ENCODE data around the gene C10orf143.
A peak's percentile ranks its signal among the peaks of the same experiment; 100 is the strongest.
"Not testable (repeated sequence)": the region's sequence is repeated elsewhere in the genome, so short reads cannot be mapped to it uniquely, and the experiment has no call there.

The C10orf143 gene

DNA sequence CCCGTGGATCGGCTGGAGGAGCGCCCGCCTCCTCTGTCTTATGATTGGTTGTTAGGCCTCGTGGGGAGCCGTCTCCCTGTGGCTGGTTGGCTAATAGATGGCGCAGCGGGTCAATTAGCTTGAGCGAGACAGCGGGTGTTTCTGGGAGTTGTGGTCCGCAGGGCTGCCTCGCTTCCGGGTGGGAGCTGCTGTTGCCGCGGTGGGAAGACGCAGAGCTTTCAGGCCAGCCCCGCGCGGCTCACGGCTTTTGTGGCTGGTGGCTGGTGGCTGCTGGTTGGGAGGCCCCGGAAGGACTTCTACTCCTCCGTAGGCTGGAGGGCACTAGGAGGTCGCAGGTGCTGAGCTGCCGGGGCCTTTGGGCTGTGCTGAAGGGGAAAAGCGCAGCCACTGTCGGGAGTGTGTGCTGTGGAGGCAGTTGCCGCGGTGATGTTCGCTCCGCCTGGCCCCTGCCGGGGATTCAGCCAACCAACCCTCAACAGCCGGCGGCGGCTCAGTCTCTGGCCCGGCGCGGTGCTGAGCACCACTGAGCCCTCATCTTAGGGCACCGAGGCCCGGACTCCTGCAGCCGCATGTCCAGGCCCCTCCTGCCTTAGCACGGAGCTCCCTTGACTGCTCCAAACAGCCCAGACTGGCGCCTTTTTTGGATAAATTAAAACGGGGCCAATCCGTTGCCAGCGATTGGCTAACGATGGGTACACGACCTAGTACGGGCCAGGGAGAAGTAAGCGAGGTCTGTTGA lies 652 bp upstream of the C10orf143 start:
- peak; percentile 92 to 94 for DNase-seq

DNA sequence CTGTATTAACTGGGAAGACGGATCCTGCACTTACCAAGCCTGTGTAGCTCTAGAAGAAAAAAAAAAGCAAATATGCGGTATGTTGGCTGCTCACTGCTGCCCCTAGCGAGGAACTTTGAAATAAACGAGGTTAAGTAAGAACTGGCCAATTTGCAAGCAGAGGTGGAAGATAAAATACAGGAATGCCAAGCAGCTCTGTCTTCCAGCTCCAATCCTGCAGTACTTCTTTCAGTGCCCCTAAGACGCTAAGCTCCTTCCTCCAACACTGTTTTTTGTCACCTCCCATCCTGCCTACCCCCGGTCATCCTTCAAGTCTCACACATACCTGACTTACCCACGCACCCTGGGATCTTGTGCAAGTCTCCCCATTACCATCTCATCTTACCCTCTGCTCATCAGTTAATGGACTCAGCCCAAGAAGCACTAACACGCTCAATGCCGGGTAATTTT lies 809 bp downstream of the C10orf143 start:
- DNase-seq = peak; percentile 63 to 69

DNA sequence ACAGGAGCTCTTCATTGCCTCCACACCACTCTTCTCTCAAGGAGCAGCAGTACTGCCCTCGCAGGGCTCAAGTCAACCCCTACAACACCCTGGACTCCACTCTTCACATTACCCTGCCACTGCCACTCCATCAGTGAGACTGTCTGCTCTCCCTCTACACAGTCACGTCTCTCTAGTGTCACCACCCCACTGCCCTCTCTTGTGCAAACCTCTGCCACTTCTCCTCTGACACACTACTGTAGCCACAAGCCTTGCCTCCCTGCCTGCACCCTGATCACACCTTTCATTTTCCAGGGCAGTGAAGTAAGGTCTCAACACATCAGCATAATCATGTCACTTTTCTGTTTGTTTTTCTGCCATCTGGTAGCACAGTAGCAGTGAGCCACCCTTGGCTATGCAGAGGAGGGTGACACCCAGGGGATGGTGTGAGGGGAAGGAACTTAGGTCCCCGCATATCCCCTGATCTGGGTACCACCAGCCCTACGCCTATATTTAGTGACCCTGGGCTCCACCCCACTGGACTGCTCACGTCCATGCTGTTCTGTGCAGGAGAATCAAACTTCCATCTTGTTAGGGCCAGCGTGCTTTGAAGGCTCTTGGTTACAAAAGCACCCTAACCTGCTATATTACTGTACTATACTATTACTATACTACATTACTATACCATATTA lies 1.6 kb downstream of the C10orf143 start:
- no peak for DNase-seq

DNA sequence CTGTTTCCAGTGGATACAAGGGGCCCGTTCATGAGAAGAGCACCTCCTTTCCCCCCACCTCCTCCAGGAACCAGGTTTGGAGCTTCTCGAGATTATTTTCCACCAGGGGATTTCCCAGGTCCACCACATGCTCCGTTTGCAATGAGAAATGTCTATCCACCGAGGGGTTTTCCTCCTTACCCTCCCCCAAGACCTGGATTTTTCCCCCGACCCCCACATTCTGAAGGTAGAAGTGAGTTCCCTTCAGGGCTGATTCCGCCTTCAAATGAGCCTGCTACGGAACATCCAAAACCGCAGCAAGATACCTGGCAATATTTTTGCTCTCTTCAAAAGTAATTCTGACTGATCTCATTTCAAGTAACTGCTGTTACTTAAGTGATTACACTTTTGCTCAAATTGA lies 2.5 kb downstream of the C10orf143 start:
- peak in 1 of 2 experiments; percentile 13 for DNase-seq

DNA sequence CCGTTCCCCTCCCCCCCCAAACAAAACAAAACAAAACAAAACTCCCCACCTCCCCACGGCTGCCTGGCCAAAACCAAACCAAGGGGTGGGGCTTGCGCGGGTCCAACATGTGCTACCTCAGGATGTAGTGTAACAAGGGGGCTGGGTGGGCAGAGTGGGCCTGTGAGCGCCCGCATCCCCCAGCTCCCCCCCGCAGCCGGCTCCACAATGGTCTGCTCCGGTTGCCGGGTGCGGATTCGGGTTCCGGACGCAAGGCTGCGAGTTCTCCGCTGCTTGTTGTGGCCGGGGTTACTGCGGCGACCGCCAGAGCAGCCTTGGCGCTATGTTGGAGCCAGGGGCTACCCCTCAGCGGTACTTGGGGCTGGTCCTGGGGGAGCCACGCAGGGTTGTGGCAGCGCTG lies 4.9 kb downstream of the C10orf143 start:
- DNase-seq = no peak

DNA sequence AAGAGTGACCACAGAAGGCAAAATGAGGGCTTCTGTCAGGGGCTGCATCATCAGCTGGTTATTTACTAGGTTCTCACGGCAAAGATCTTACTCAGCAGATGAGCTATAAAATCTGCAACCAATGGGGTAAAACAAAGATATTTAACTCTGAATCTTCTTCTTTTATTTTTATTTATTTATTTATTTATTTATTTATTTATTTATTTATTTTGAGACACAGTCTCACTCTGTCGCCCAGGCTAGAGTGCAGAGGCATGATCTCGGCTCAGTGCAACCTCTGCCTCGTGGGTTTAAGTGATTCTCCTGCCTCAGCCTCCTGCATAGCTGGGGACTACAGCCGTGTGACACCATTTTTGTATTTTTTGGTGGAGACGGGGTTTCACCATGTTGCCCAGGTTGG lies 11.3 kb downstream of the C10orf143 start:
- DNase-seq = no peak

DNA sequence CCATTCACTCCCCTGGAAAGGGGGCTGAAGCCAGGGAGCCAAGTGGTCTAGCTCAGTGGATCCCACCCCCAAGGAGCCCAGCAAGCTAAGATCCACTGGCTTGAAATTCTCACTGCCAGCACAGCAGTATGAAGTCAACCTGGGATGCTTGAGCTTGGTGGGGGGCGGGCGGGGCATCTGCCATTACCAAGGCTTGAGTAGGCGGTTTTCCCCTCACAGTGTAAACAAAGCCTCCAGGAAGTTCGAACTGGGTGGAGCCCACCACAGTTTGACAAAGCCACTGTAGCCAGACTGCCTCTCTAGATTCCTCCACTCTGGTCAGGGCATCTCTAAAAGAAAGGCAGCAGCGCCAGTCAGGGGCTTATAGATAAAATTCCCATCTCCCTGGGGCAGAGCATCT lies 20.1 kb downstream of the C10orf143 start:
- DNase-seq = not testable (repeated sequence)

DNA sequence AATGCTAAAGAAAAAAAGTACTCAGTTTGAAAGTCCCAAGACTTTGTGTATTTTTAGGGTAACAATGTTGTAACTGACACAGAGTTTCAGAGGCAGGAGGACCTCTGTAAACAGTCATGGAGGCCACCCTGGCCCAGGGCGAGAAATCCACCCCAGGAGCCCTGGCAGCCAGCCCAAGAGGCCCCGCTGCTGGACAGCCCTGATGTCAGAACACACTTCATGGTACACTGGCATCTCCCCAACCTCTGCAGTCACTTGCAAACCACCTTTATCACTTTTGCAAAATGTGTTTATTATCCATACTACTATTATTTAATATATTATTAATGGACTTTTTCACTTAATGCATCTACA lies 30.2 kb downstream of the C10orf143 start:
- DNase-seq = no peak

DNA sequence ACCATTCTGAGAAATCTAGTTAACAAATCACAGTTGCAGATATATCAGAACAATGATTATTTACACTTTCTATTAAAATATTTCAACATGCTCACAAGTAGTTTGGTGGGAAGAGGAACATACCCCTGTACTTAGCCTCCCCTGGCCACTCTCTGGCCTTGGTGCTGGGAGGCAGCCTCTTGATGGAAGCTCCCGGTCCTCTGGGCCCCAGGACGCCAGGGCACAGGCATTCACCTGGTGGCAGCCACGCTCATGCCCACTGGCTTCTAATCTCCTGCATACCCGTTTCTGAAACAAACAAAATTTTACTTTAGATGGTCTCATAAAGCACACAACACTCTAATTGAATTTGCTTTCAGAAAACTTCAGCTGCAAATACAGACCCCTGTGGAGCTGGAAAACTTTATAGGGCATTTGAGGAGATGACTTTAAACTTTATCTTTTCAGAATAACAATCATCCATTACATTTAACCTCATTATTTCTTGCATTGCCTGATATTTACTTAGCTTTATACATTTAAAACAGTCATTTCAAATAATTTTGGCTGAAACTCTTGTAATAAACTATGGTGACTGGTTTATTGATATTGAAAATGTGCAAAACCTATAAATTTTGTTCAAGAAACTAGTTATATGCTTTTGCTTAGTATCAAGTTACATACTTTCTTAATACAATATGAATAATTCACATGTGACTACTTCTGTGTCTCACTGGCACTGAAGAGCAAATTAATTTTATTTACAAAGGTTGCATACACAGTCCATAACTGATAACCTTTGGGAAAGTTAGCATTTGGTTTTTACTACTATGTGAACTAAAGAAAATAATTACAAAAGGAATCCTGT lies 30.8 kb downstream of the C10orf143 start:
- no peak for DNase-seq

DNA sequence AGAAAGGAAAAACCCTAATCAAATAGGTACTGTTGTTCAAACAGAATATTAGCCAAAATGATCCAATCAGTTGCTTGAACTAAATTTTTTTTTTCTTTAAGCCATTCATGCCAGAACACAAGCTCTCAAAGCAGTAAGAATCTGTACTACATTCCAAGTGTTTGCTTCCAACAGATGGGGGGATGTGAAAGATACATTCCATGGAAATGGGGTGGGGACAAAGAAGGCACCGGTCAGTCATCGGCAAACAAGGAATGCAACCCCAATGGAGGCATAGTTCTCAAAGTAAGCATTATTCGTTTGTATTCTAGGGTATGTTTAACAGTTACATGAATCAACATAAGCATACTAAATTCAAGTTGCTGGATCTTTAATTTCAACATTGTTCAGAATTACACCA lies 32.5 kb downstream of the C10orf143 start:
- DNase-seq = no peak

DNA sequence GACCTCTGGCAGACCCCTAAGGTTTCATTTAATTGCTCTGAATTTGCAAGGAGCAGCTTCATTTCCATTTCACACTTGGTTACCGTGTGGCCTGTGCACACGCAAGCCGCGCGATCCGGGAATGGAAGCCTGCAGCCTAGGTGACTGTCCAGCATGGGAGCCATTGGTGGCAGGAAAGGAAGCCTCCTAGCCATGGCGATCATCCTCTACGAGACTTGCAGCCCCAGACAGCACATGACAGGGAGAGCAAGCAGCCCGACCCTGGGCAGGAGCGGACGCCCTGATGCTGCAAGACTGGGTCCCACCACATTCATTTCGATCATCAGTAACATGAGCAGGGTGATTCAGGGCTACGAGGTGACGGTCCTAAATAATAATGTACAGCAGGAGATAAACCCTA lies 33.9 kb downstream of the C10orf143 start:
- DNase-seq = no peak

DNA sequence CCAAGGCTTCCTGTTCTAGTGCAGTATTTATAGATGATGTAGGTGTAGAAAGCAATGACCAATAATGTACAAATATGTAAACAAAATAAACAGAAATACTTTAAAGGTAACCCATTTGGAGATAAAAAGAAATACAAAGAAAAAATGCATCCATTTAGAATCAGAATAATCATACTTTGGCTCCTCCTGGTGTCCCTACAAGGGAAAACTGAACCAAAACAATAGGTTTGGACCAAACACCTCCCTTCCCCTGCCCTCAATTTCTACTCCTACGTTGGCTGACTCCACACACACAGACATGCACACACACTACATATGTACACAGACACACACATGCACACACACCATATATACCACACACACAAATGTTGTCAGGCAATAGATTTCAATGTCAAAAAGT lies 36.0 kb downstream of the C10orf143 start:
- no peak for DNase-seq

DNA sequence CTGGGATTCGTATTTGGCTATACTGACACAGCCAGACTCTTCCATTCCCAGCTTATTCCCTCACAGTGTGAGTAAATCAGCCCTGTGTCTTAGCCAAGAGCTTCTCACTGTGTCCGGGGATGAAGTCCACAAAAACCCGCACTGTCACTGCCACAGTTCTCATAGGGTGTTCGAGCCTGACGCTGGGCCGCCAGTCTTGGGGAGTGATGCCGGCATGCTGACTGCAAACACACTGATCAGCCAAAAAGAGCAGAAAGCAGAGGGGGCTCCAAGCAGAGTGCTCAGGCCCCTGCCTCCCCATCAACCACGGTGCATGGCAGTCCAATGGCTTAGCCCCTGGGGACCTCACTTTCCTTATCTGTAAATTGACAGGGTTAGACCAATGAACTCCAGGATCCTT lies 36.7 kb downstream of the C10orf143 start:
- DNase-seq = no peak

DNA sequence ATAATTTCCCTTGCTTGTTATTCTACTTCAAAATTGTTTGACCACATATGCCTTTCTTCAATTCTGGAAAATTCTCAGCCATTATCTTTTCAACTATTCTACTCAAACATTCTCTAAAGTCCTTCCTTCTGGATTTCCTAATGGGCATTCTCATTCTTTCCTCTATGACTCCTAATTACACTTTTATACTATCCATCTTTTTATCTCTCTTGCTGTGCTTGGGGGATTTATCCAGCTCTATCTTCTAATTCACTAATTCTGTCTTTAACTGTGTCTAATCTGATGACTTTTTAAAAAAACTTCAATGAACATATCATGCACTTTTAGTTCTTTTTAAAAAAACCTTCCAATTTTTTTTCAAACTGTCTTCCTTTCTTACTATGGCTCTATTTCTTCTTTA lies 38.4 kb downstream of the C10orf143 start:
- no peak for DNase-seq

DNA sequence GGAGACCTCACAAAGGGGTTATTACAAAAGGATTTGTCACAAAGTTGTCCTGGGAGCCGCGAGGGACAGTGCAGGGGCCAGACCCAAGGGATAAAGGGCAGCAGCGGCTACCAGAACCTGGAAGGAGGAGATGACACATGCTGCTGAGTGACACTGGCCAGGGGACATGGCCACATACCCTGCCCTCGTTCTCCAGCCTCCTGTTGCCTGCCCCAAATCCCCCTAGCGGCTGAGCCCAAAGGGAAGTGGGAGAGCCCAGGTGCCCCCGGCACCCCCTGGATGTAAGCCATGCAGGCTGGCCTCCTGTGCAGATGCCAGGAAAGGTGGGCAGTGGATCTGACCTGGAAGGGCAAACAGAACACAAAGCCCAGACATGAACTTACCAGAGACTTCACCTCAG lies 42.7 kb downstream of the C10orf143 start:
- no peak for DNase-seq

DNA sequence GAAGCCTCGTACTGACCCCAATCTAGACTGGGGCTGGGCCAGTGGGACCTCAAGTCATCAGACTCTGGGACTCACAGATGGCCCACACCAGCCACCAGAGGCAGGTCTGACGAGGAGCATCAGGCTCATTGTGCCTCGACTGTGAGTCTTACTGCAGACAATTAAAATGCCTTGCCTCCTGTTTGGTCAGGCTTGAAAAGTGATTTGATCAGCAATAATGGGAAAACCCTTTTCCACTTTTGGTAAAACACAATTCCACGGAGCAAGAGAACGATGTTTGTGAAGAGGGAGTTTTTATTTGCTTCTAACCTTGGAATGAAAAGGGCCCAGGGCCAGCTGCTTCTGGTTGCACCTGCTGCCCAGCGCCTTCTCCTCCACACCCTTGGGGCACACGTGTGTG lies 43.9 kb downstream of the C10orf143 start:
- no peak for DNase-seq

DNA sequence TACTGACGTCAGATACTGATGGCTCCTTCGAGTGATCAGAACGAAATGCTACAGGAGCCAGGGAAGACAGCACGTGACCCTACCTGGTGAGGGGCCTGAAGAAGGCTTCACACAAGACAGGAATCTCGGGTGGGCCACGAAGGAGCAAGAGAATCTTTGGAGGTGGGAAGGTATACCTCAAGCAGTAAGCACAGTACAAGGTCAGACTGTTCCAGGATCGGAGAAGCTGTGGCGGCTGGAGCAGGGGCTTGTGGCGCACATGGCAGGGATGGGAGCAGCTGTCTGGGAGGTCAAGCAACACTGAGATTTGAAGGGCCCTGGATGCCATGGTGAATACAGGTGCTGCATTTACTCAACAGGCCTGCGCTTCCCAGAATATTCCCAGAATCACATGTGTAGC lies 45.4 kb downstream of the C10orf143 start:
- DNase-seq = no peak

DNA sequence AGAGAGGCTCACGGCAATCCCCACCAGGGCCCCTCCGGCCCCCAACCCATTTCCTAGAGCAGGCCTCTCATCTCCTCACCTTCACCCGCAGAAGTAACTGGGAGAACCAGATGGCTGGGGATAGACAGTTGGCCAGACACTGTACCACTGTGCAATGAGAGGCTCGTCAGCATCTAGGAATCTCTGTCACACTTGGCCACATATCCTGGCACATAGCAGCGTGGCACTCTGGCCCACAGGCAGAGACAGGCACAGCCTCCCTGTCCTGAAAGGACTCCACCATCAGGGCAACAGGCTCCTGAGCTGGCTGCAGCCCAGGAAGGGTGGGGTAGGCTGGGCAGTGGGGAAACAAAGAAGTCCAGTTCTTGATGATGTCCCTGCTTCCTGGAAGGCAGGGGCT lies 45.8 kb downstream of the C10orf143 start:
- DNase-seq = no peak

DNA sequence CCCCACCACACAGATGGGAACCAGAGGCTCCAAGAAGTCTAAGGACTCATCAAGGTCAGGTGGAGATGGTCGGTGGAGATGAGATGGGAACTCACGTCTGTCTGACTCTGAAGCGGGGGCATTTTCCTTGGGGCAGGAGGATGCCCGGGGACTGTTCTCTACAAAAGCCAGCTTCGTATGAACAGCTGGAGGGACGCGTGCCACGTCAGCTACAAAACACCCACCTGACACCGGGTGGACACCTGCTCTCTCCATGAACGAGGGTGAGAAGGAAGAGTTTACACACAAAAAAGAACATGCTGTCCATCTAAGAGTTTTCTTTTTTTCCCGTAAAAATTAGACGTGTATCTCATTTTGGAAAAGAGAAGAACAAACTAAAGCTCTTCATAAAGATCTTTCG lies 47.7 kb downstream of the C10orf143 start:
- DNase-seq = no peak

DNA sequence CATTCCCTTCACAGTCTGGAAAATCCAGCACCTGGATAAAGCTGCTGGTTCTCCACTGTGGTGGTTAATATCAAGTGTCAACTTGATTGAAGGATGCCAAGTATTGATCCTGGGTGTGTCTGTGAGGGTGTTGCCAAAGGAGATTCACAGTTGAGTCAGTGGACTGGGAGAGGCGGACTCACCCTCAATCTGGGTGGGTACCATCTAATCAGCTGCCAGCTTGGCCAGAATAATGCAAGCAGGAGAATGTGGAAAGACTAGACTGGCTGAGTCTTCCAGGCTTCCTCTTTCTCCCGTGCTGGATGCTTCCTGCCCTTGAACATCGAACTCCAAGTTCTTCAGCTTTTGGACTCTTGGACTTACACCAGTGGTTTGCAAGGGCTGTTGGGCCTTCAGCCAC lies 48.4 kb downstream of the C10orf143 start:
- DNase-seq = no peak

DNA sequence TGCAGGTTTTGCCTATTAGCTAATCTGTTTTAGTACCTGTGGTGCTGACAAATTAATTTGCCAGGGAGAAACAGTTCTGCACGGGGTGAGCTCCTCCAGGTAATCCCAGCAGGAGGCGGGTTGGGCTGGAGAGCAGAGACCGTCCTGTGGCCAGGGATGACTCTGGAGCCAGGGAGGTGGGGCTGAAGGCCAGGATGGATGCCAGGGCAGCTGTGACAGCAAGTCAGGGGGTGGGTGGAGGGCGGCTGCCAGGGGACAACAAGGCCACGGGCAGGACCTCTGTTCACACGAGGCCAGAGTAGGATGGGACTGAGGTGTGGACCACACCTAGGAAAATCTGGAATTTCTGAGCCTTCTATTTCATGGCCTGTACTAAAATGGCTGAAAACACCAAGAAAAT lies 48.9 kb downstream of the C10orf143 start:
- DNase-seq = no peak

DNA sequence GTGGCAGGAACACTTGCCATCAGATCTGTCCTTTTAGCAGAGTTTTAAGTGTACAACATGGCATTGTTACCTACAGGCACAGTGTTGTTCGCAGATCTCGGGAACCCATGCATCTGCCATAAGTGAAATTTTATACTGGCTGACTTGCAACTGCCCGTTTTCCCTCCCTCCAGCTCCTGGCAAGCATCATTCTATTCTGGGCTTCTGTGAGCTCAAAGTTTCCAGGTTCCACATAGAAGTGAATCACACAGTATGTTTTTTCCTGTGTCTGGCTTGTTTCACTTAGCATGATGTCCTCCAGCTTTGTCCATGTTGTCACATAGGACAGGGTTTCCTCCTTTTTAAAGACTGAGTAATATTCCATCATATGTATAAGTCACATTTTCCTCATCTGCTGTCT lies 56.6 kb downstream of the C10orf143 start:
- DNase-seq = no peak

DNA sequence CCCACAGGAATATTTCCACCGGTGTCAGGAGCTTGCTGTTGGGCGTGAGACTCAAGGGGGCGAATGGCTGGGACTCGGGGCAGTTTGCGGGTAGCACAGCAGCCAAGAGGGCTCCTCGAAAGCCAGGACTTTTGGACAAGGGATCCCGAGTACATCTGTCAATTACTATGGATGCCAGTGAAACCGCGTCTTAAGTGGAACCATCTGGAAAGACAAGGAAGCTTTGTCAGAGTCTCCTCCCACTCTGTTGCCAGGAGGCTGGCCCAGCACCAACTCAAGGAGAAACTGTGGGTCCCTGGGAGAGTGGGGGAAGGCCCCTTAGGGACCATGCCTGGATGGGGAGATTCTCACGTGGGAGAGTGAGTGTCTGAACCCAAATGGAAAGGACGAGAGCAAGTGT lies 57.1 kb downstream of the C10orf143 start:
- DNase-seq = no peak

DNA sequence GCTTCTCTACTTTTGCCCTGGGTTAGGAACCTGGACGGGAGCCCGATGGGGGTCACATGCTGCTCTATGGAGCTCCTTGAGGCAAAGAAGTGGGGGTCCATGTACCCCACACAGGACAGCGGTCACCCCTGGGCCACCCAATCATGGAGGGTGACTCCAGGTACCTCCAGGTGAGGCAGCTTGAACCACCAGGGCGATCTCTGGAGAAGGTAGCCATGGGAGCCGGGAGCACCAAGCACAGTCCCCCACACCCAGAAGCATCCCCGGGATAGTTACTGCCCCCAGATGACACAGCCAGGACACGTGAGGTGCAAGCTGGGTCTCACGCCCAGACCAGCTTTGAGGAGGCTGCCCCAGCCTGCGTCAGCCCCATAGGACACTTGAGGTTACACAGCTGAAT lies 58.4 kb downstream of the C10orf143 start:
- no peak for DNase-seq
